SU-DHL-6 (cell line): ENCODE results near the gene CCR7.
A peak's percentile ranks its signal among the peaks of the same experiment; 100 is the strongest.

Source experiments
- H2AFZ ChIP-seq: fragments of 200-600 bp; sonication (generic); 2 replicates; pipeline ENCODE4 v1.6.1; 2014; ENCODE audit warnings: low read depth, mild to moderate bottlenecking, moderate library complexity, mixed read lengths, antibody characterized with exemption, low read length; ENCODE audit not compliant: severe bottlenecking
- H3F3A ChIP-seq: fragments of 200-600 bp; shearing (Covaris generic); 2 replicates; pipeline ENCODE4 v1.6.0; 2016; ENCODE audit warnings: antibody characterized with exemption, mild to moderate bottlenecking; ENCODE audit not compliant: insufficient read depth
- H3K27ac ChIP-seq: fragments of 200-600 bp; sonication (generic); 2 replicates; pipeline ENCODE4 v1.5.1; 2016; ENCODE audit warnings: low read depth, mild to moderate bottlenecking, low read length, moderate library complexity, mixed read lengths
- H3K27me3 ChIP-seq: fragments of 200-600 bp; sonication (generic), shearing (Covaris generic); 2 replicates; pipeline ENCODE4 v1.6.0; 2014; ENCODE audit warnings: mild to moderate bottlenecking, low read length
- H3K36me3 ChIP-seq: fragments of 200-600 bp; sonication (generic); 2 replicates; pipeline ENCODE4 v1.6.1; 2014; ENCODE audit warnings: mild to moderate bottlenecking, low read length, mixed read lengths
- H3K4me2 ChIP-seq: fragments of 300-600, 200-600 bp; shearing (Covaris generic), sonication (generic); 2 replicates; pipeline ENCODE4 v1.6.0; 2014; ENCODE audit warnings: low read length, low read depth, mild to moderate bottlenecking; ENCODE audit not compliant: poor library complexity, severe bottlenecking
- H3K4me3 ChIP-seq: fragments of 200-600 bp; sonication (generic); 2 replicates; pipeline ENCODE4 v1.5.1; 2014; ENCODE audit warnings: antibody characterized with exemption, low read length, mild to moderate bottlenecking, mixed read lengths; ENCODE audit not compliant: insufficient read depth, poor library complexity, severe bottlenecking
- H3K79me2 ChIP-seq: fragments of 200-600 bp; sonication (generic); 2 replicates; pipeline ENCODE4 v1.6.1; 2014; ENCODE audit warnings: mild to moderate bottlenecking, low read length, moderate library complexity; ENCODE audit not compliant: insufficient read depth
- H3K9ac ChIP-seq: fragments of 200-600 bp; sonication (generic); 2 replicates; pipeline ENCODE4 v1.7.0; 2014; ENCODE audit warnings: mild to moderate bottlenecking, low read length
- H3K9me2 ChIP-seq: fragments of 200-600 bp; sonication (generic); replicated peaks from 2 replicates; pipeline ENCODE4 v1.6.1; 2014; ENCODE audit warnings: low read length; ENCODE audit not compliant: insufficient read depth
- H3K9me3 ChIP-seq: fragments of 200-600 bp; sonication (generic); 2 replicates; pipeline ENCODE4 v1.6.1; 2014; ENCODE audit warnings: low read length, mixed read lengths; ENCODE audit not compliant: insufficient read depth
- H4K20me1 ChIP-seq: fragments of 200-600 bp; sonication (generic); 2 replicates; pipeline ENCODE4 v1.6.1; 2014; ENCODE audit warnings: low read depth, mild to moderate bottlenecking, antibody characterized with exemption, low read length, moderate library complexity, mixed read lengths
- CTCF ChIP-seq: fragments of 200-600 bp; sonication (generic); IDR thresholded peaks from one replicate; pipeline ENCODE4 v1.5.1; 2017; ENCODE audit warnings: antibody characterized with exemption, mild to moderate bottlenecking, low read length, moderate library complexity; ENCODE audit not compliant: insufficient read depth, poor library complexity, severe bottlenecking
- EZH2phosphoT487 ChIP-seq: fragments of 200-600 bp; sonication (generic), shearing (Covaris generic); conservative IDR thresholded peaks from 2 replicates; pipeline ENCODE4 v1.6.1; 2018; ENCODE audit warnings: mild to moderate bottlenecking, antibody characterized with exemption, low read length, moderate library complexity, mixed read lengths

The CCR7 gene

GRCh38 chr17:40598301-40598618 is 33.0 kb upstream of the CCR7 start:
- no peak overlapping the region for H2AFZ ChIP-seq
- no peak for TF ChIP-seq EZH2phosphoT487
- no peaks in the 10 kb centered on the region for H4K20me1 ChIP-seq
- H3K27ac ChIP-seq, result no peak overlapping the region
- no peak overlapping the region for H3K9ac ChIP-seq
- H3K79me2 ChIP-seq, result no peaks in the 10 kb centered on the region
- H3K9me3 ChIP-seq, result peaks cover 6% of the 10 kb centered on the region; the same call in 1 of the 2 replicates
- no peak overlapping the region for H3K4me3 ChIP-seq
- no peaks in the 10 kb centered on the region for H3K9me2 ChIP-seq
- no peaks in the 10 kb centered on the region for H3K27me3 ChIP-seq
- no peak overlapping the region for H3K4me2 ChIP-seq
- no peaks in the 10 kb centered on the region for H3F3A ChIP-seq
- H3K36me3 ChIP-seq, result no peaks in the 10 kb centered on the region

DNA sequence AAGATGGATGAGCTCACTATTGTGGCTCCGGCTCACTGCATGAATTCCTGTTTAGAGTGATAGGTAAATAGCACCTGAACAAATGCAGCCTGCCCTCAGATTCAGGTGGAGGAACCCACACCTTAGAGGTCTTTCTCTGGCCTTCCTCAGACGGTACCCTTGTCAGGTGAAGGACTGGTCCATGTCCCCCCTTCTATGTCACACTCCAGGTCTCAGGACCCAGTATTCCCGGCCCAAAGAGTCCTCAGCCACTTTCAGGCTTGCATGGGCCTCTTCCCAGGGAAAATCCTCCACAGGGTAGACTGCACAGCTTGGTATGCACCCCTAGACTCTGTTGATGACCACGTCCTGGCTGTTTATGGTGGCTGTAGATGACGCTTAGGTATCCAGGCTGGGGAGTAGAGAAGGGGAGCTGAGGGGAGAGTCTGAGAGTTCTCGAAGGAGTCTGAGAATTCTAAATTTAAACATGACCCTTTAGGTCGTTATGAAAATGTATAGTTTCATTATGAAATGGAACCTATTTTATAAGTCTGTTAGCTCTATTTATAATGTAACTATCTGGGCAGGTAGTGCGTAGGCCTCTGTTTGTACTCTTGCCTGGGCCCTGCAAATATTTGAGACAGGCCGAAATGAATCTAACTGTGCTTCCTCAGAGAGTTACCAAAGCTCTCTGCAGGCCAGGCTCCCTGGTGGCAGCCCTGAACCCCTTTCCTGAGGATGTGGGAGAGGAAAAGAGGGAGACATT is 32.5 kb upstream of the CCR7 start:
- Histone ChIP-seq H3K4me3 (no peak overlapping the region), H3K27ac (no peak overlapping the region), H3K9me3 (peaks cover 6% of the 10 kb centered on the region; the same call in 1 of the 2 replicates), H4K20me1 (no peaks in the 10 kb centered on the region), H3K4me2 (no peak overlapping the region), H3K9me2 (no peaks in the 10 kb centered on the region), H3K27me3 (no peaks in the 10 kb centered on the region), H3K36me3 (no peaks in the 10 kb centered on the region), H3K79me2 (no peaks in the 10 kb centered on the region), H2AFZ (no peak overlapping the region), H3F3A (no peaks in the 10 kb centered on the region), H3K9ac (no peak overlapping the region)
- TF ChIP-seq EZH2phosphoT487, result no peak
- TF ChIP-seq CTCF, result no peak

DNA sequence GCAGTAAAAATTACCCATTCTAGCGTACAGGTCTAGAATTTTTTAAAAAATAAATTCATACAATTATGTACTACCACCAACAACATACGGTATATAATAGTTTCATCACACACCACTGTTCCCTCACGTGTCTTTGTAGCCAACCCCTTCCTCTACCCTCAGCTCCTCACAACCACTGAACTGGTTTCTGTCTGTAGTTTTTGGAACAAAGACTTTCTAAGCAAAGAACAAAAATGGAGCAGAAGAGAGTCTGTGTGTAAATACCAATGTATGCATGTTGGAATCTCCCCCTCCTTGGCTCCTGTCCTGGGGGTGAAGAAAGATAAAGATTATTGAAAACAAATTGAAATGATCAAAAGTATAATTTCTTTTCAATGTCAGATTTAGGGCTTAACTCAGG is 31.9 kb upstream of the CCR7 start:
- Histone ChIP-seq H2AFZ (no peak overlapping the region), H3K9me3 (peaks cover 6% of the 10 kb centered on the region; the same call in 1 of the 2 replicates), H3K27ac (no peak overlapping the region), H4K20me1 (no peaks in the 10 kb centered on the region), H3K4me2 (no peak overlapping the region), H3K4me3 (no peak overlapping the region), H3K36me3 (no peaks in the 10 kb centered on the region), H3K9me2 (no peaks in the 10 kb centered on the region), H3F3A (no peaks in the 10 kb centered on the region), H3K27me3 (no peaks in the 10 kb centered on the region), H3K79me2 (no peaks in the 10 kb centered on the region), H3K9ac (no peak overlapping the region)
- TF ChIP-seq CTCF, result no peak
- no peak for TF ChIP-seq EZH2phosphoT487

GRCh38 chr17:40596261-40596919 is 31.1 kb upstream of the CCR7 start:
- H3K9me2 ChIP-seq, result no peaks in the 10 kb centered on the region
- no peaks in the 10 kb centered on the region for H4K20me1 ChIP-seq
- no peaks in the 10 kb centered on the region for H3K79me2 ChIP-seq
- H2AFZ ChIP-seq, result peak overlapping the region; percentile 36
- H3K4me3 ChIP-seq, result no peak overlapping the region
- no peaks in the 10 kb centered on the region for H3F3A ChIP-seq
- no peak overlapping the region for H3K9ac ChIP-seq
- TF ChIP-seq CTCF (no peak), EZH2phosphoT487 (no peak)
- peaks cover 6% of the 10 kb centered on the region; the same call in 1 of the 2 replicates for H3K9me3 ChIP-seq
- no peaks in the 10 kb centered on the region for H3K36me3 ChIP-seq
- H3K4me2 ChIP-seq, result peak overlapping the region; percentile 17
- peak overlapping the region; percentile 34; the same call in 1 of the 2 replicates for H3K27ac ChIP-seq
- no peaks in the 10 kb centered on the region for H3K27me3 ChIP-seq
